GM06990 (cell line): ENCODE measurements around the gene SCART1.
"Not testable (repeated sequence)": the region's sequence is repeated elsewhere in the genome, so short reads cannot be mapped to it uniquely, and the experiment has no call there.

ENCODE experiments used
- DNase-seq: peaks from one replicate; pipeline ENCODE4 v3.0.0-alpha.2; 2011; ENCODE audit not compliant: insufficient read length; ENCODE audit errors: extremely low read depth
- H3K27me3 ChIP-seq: replicated peaks from 2 replicates; pipeline ENCODE4 v1.6.0; 2011; ENCODE audit warnings: low read length; ENCODE audit not compliant: control insufficient read depth, insufficient read depth
- H3K36me3 ChIP-seq: 2 replicates; pipeline ENCODE4 v1.5.1; 2011; ENCODE audit warnings: low read length; ENCODE audit not compliant: control insufficient read depth, insufficient read depth
- H3K4me3 ChIP-seq: replicated peaks from 2 replicates; pipeline ENCODE4 v1.5.1; 2011; ENCODE audit warnings: low read depth, mild to moderate bottlenecking, control low read depth, low read length
- TF ChIP-seq, protein P1 (sequence below): IDR thresholded peaks from 2 replicates; pipeline ENCODE4 v1.5.1; 2011; ENCODE audit warnings: low read length, control low read depth, mild to moderate bottlenecking, inconsistent platforms; ENCODE audit not compliant: insufficient read depth, poor library complexity, severe bottlenecking

Gene SCART1

DNA sequence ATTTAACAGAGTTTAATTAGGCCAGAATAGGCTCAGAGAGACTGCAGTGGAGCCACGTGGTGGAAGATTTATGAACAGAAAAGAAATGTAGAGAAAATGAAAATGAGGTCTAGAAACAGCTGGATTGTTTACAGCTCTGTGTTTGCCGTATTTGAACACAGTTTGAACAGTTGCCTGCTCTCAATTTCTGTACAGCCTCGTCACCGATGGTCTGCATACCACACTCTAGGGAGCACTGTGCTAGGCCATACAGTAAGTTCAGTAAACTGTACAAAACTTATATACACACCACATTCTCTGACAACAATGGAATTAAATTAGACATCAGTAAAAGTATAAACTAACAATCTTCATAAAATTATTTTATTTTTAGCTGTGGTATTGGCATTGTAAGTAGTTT lies 62.3 kb downstream of the SCART1 start:
- Histone ChIP-seq H3K4me3 (no peak overlapping the region), H3K27me3 (no peaks in the 10 kb centered on the region), H3K36me3 (no peaks in the 10 kb centered on the region)
- no peak for DNase-seq
- TF ChIP-seq, protein P1, sequence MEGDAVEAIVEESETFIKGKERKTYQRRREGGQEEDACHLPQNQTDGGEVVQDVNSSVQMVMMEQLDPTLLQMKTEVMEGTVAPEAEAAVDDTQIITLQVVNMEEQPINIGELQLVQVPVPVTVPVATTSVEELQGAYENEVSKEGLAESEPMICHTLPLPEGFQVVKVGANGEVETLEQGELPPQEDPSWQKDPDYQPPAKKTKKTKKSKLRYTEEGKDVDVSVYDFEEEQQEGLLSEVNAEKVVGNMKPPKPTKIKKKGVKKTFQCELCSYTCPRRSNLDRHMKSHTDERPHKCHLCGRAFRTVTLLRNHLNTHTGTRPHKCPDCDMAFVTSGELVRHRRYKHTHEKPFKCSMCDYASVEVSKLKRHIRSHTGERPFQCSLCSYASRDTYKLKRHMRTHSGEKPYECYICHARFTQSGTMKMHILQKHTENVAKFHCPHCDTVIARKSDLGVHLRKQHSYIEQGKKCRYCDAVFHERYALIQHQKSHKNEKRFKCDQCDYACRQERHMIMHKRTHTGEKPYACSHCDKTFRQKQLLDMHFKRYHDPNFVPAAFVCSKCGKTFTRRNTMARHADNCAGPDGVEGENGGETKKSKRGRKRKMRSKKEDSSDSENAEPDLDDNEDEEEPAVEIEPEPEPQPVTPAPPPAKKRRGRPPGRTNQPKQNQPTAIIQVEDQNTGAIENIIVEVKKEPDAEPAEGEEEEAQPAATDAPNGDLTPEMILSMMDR = no peak

DNA sequence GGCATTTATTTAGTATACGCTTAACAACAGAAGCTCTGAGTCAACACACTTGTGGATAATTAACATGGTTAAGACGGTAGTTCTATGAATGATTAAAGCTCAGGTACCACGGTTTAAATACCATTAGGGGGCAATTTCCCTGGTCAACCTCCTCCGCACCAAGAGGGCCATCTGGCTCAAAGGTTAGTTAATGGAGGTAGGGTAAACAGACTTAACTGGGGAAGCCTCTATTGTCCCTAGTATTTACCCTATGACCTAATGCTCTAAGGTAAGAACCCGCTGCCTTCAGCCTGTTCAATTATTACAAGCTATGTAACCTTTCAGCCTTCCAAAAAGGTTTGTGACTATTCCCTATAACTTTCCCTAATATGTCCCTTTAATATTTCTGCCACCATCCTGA lies 64.8 kb downstream of the SCART1 start:
- not testable (repeated sequence) for H3K4me3 ChIP-seq, DNase-seq, H3K27me3 ChIP-seq, H3K36me3 ChIP-seq
